Renal cortex interstitium (tissue), 11 donors: Measurements from ENCODE around the gene SHROOM2. TPM values are rescaled to one million over a fixed set of nuclear protein-coding genes. Genes with fewer than 3 reads are reported as not detected.

Experiments
- DNase-seq, 11 donors: peaks; one replicate each; pipeline ENCODE4 v3.0.0-alpha.2; 2013; ENCODE audit warnings: low read depth in 9 of 11, low spot score in 4 of 11; ENCODE audit errors: extremely low read depth in 1 of 11
- polyA plus RNA-seq, 3 donors: library from polyadenylated mRNA; unstranded; fragments of 120-200 nt; gene quantifications; one replicate each; pipeline ENCODE4 v1.2.1, GENCODE V29; 2013; ENCODE audit not compliant: insufficient read length in 3 of 3

SHROOM2 gene
- polyA plus RNA-seq, 3 donors = 19.1 to 21.8 (median 19.2) TPM

- DNase-seq = no peak
Measured at GRCh38 chrX:9909254-9909653, 123.0 kb downstream of the SHROOM2 start.

GRCh38 chrX:9911487-9911886, 125.3 kb downstream of the SHROOM2 start:
- no peak for DNase-seq

GRCh38 chrX:9912351-9913145, 126.3 kb downstream of the SHROOM2 start:
- DNase-seq = no peak

- no peak for DNase-seq
Measured at GRCh38 chrX:9913146-9913433, 126.9 kb downstream of the SHROOM2 start.

GRCh38 chrX:9917861-9918260, 131.6 kb downstream of the SHROOM2 start:
- DNase-seq = no peak

- DNase-seq = no peak
Measured at GRCh38 chrX:9919632-9920172, 133.5 kb downstream of the SHROOM2 start.

- no peak for DNase-seq
Measured at GRCh38 chrX:9921407-9921806, 135.2 kb downstream of the SHROOM2 start.

- DNase-seq = no peak
Measured at GRCh38 chrX:9923357-9923756, 137.1 kb downstream of the SHROOM2 start.

- DNase-seq = no peak
Measured at GRCh38 chrX:9926002-9926401, 139.8 kb downstream of the SHROOM2 start.

GRCh38 chrX:9927698-9928482, 141.7 kb downstream of the SHROOM2 start:
- no peak for DNase-seq

GRCh38 chrX:9935436-9935835, 149.2 kb downstream of the SHROOM2 start:
- DNase-seq = no peak

- no peak for DNase-seq
Measured at GRCh38 chrX:9937761-9938160, 151.5 kb downstream of the SHROOM2 start.

- DNase-seq = no peak
Measured at GRCh38 chrX:9938516-9938915, 152.3 kb downstream of the SHROOM2 start.

- DNase-seq = no peak
Measured at GRCh38 chrX:9940421-9940820, 154.2 kb downstream of the SHROOM2 start.

- DNase-seq = no peak
Measured at GRCh38 chrX:9942086-9942485, 155.9 kb downstream of the SHROOM2 start.

GRCh38 chrX:9943420-9943819, 157.2 kb downstream of the SHROOM2 start:
- DNase-seq = no peak

GRCh38 chrX:9947131-9947794, 161.0 kb downstream of the SHROOM2 start:
- DNase-seq = no peak

- DNase-seq = no peak
Measured at GRCh38 chrX:9948406-9948805, 162.2 kb downstream of the SHROOM2 start.

- DNase-seq = no peak
Measured at GRCh38 chrX:9952300-9952699, 166.1 kb downstream of the SHROOM2 start.

GRCh38 chrX:9953396-9953795, 167.2 kb downstream of the SHROOM2 start:
- no peak for DNase-seq
